Thoracic aorta (tissue), 2 donors: ENCODE data around the gene CCDC88B. TPM values are rescaled to one million over a fixed set of nuclear protein-coding genes. Genes with fewer than 3 reads are reported as not detected.

Experiments used
- ATAC-seq: fragments of 150-250 bp; one replicate; pipeline ENCODE4 v1.8.0; 2017; ENCODE audit warnings: low read depth; ENCODE audit not compliant: insufficient number of reproducible peaks, low FRiP score
- DNase-seq: peaks from one replicate; pipeline ENCODE4 v3.0.0-alpha.2; 2020; ENCODE audit warnings: low spot score
- H3K27ac ChIP-seq, 2 donors: fragments of 200-600 bp; sonication (generic); 1 replicate in 1 of 2; 2 replicates in 1 of 2; pipeline ENCODE4 v1.5.1; 2016; ENCODE audit warnings: mild to moderate bottlenecking in 2 of 2, moderate library complexity in 2 of 2
- H3K27me3 ChIP-seq: fragments of 200-600 bp; sonication (generic); replicated peaks from 2 replicates; pipeline ENCODE4 v1.6.0; 2016; ENCODE audit warnings: mild to moderate bottlenecking; ENCODE audit not compliant: insufficient read depth
- H3K36me3 ChIP-seq: fragments of 200-600 bp; sonication (generic); one replicate; pipeline ENCODE4 v1.5.1; 2016
- H3K4me1 ChIP-seq, 2 donors: fragments of 200-600 bp; sonication (generic); 1 replicate in 1 of 2; 2 replicates in 1 of 2; pipeline versions ENCODE4 v1.5.1 to v1.6.0; 2016; ENCODE audit warnings: low read depth in 2 of 2, mild to moderate bottlenecking in 1 of 2; ENCODE audit not compliant: control insufficient read depth in 1 of 2
- H3K4me3 ChIP-seq: fragments of 200-600 bp; sonication (generic); 2 replicates; pipeline ENCODE4 v1.5.1; 2016; ENCODE audit warnings: mild to moderate bottlenecking
- H3K9me3 ChIP-seq: fragments of 200-600 bp; sonication (generic); 2 replicates; pipeline ENCODE4 v1.5.1; 2016
- total RNA-seq, 2 donors: library from RNA; depleted of rRNA; stranded (reverse); fragments of >200 nt; gene quantifications; one replicate each; pipeline versions ENCODE4 v1.1.0 to v1.2.3, GENCODE V29; 2016
- TF ChIP-seq, protein P1 (sequence below): fragments of 200-600 bp; sonication (generic); IDR thresholded peaks from one replicate; pipeline ENCODE4 v1.5.1; 2019; ENCODE audit warnings: antibody characterized with exemption

Gene CCDC88B
- total RNA-seq, 2 donors from 2014 or later = 10.3 to 19.0 TPM

DNA sequence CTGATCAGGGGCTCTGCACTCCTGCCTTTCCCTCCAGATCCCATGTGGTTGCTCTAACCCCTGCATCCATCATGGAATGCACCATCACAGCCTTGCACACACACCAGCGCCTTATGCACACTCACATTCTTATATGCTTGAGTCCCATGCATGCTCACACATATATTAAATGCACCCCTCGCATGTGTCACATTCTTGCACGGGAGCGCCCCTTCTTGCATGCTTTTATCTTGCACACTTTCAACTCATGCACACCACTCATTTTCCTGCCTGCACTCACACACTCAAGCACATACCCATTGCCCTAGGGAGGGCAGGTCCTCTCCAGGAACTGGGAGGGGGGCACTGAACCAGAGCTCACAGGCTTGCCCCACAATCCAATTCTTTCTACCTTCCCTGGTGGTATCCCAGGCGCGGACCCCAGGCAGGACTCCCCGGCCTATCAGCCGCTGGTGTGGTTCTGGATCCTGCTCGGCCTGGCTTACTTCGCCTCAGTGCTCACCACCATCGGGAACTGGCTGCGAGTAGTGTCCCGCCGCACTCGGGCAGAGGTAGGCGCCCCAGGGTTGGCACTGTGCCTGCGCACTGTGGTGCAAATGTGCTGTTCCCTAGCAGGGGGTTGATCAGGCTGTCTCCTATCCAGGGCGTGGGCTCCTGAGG lies 42.2 kb upstream of the CCDC88B start:
- ATAC-seq (no peak), DNase-seq (no peak)
- Histone ChIP-seq H3K4me1 (peaks cover 13 to 27% of the 10 kb centered on the region in 2 donors), H3K36me3 (no peaks in the 10 kb centered on the region), H3K4me3 (no peak overlapping the region), H3K27me3 (peaks cover 23% of the 10 kb centered on the region), H3K27ac (no peak overlapping the region), H3K9me3 (no peaks in the 10 kb centered on the region)
- TF ChIP-seq, protein P1, sequence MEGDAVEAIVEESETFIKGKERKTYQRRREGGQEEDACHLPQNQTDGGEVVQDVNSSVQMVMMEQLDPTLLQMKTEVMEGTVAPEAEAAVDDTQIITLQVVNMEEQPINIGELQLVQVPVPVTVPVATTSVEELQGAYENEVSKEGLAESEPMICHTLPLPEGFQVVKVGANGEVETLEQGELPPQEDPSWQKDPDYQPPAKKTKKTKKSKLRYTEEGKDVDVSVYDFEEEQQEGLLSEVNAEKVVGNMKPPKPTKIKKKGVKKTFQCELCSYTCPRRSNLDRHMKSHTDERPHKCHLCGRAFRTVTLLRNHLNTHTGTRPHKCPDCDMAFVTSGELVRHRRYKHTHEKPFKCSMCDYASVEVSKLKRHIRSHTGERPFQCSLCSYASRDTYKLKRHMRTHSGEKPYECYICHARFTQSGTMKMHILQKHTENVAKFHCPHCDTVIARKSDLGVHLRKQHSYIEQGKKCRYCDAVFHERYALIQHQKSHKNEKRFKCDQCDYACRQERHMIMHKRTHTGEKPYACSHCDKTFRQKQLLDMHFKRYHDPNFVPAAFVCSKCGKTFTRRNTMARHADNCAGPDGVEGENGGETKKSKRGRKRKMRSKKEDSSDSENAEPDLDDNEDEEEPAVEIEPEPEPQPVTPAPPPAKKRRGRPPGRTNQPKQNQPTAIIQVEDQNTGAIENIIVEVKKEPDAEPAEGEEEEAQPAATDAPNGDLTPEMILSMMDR = no peak

DNA sequence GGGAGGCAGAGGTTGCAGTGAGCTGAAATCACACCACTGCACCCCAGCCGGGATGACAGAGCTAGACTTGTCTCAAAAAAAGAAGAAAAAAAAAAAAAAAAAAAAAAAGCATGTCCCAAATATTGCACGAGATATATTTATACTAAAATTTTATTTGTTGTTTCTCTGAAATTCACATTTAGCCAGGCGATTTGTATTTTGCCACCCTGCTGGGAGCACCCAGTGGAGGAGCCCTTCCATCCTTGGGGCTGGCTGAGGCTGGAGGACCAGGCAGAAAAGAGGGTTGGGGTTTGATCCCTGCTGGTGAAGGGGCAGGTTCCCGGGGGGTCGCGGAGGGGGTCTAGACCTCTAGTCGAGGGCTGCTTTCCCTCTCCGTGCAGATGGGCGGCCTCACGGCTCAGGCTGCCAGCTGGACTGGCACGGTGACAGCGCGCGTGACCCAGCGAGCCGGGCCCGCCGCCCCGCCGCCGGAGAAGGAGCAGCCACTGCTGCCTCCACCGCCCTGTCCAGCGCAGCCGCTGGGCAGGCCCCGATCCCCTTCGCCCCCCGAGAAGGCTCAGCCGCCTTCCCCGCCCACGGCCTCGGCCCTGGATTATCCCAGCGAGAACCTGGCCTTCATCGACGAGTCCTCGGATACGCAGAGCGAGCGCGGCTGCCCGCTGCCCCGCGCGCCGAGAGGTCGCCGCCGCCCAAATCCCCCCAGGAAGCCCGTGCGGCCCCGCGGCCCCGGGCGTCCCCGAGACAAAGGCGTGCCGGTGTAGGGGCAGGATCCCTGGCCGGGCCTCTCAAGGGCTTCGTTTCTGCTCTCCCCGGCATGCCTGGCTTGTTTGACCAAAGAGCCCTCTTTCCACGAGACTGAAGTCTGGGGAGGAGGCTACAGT lies 40.8 kb upstream of the CCDC88B start:
- no peak for DNase-seq
- H3K27me3 ChIP-seq = peaks cover 19% of the 10 kb centered on the region

DNA sequence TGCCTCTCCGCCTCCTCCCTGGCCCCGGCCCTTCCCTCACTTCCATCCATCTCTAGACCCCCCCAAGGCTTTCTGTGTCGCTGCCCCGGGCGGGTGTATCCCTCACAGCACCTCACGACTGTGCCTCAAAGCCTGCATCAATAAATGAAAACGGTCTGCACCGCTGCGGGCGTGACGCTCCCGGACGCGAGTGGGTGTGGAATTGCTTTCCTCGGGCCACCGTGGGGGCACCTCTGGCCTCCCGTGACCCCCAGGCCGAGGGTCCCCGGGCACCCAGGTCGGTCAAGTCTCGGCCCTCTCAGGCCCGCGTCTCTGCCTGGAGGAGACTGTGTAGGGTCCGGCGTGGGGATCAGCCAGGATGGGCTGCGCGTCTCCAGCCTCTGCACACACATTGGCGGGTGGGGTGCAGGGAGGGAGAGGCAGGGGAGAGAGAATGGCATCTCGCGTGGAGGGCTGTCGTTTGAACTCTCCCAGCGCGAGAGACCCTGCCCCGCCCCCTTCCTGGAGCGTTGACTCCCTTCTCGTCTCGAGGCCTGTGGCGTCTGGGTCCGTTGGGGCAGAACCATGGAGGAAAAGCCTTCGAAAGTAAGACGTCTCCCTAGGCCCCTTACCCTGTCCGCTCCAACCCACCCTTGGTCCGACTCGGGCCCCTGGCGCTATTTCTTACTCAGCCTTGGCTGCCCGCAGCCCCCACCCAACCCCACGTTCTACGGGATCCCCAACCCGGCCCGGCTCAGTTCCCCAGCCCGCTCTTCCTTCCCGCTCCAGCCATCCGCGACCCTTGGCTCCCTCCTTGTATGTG lies 40.0 kb upstream of the CCDC88B start, which contains the start of gene CATSPERZ:
CATSPERZ (plus strand) TSS at position 512 of the 802 bp plus-strand sequence; CDS start at position 565, 53 bp downstream.
- Histone ChIP-seq H3K27ac (no peak within 1 kb of the TSS), H3K9me3 (no peaks in the 10 kb centered on the region), H3K36me3 (no peaks in the 10 kb centered on the region), H3K27me3 (peaks cover 19% of the 10 kb centered on the region), H3K4me3 (peak within 1 kb of the TSS; percentile 69), H3K4me1 (peaks cover 13 to 33% of the 10 kb centered on the region in 2 donors)
- ATAC-seq = no peak
- DNase-seq = no peak
- TF ChIP-seq, protein P1 = no peak

More for the DNA sequence above, 40.8 kb upstream of the CCDC88B start:
- Histone ChIP-seq H3K36me3 (no peaks in the 10 kb centered on the region), H3K9me3 (no peaks in the 10 kb centered on the region), H3K4me3 (peak overlapping the region; percentile 69), H3K27ac (no peak overlapping the region), H3K4me1 (peaks cover 13 to 31% of the 10 kb centered on the region in 2 donors)
- ATAC-seq = no peak
- TF ChIP-seq, protein P1 = no peak

DNA sequence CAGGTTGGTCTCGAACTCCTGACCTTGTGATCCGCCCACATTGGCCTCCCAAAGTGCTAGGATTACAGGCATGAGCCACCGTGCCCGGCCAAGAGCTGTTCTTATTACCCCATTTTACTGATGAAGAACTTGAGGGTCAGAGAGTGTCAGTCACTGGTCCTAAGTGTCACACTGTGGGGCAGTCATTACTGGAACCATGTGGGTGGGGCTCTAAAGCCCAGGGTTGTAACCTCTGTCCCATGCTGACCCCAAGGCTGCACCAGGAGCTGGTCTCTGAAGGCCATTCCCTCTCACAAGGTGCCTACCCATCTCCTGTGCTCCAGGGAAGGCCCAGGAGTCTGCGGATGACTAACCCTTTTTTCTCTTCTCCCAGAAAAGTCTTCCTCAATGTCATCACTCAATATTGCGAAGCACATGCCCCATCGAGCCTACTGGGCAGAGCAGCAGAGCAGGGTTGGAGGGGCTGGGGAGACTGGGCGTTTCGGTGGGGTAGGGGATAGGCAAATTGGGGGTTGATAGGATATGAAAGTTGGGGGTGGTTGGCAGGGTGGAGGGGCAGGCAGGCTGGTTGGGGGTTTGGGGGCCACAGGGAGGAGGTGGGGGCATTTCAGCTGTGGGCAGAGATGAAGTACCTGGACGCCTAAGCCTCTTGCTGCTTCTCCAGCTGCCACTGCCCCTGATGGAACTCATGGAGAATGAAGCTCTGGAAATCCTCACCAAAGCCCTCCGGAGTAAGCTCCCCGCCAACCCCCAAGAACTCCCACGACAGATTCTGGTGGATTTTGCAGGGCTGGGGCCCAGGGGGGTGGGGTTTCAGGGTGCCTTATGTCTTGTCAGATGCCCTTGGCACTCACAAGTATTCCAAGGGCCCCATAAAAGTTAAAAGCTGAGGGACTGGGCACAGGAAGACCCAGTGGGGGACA lies 36.6 kb upstream of the CCDC88B start:
- DNase-seq (no peak), ATAC-seq (no peak)
- H3K27me3 ChIP-seq = peaks cover 2% of the 10 kb centered on the region
- H3K4me1 ChIP-seq = peaks cover 13 to 45% of the 10 kb centered on the region in 2 donors
- H3K36me3 ChIP-seq = no peaks in the 10 kb centered on the region
- TF ChIP-seq, protein P1 = no peak
- H3K27ac ChIP-seq = no peak overlapping the region
- no peak overlapping the region for H3K4me3 ChIP-seq
- no peaks in the 10 kb centered on the region for H3K9me3 ChIP-seq
